UCSD-AML1 (cell line): ENCODE results near the gene TMEM255B.
"Not testable (repeated sequence)": the region's sequence is repeated elsewhere in the genome, so short reads cannot be mapped to it uniquely, and the experiment has no call there.

Source experiments
- DNase-seq: peaks from one replicate; lab custom pipeline; 2025; ENCODE audit not compliant: unreplicated experiment; lab: John Stamatoyannopoulos, UW

The TMEM255B gene

GRCh38 chr13:113748101-113748861 is 10.7 kb upstream of the TMEM255B start:
- no peak for DNase-seq

- DNase-seq = no peak
Observed at GRCh38 chr13:113748862-113749451, 10.1 kb upstream of the TMEM255B start.

GRCh38 chr13:113749507-113749906 is 9.5 kb upstream of the TMEM255B start:
- no peak for DNase-seq

GRCh38 chr13:113749967-113750366 is 9.1 kb upstream of the TMEM255B start:
- no peak for DNase-seq

GRCh38 chr13:113750554-113751399 is 8.2 kb upstream of the TMEM255B start:
- DNase-seq = no peak

GRCh38 chr13:113751491-113751890 is 7.5 kb upstream of the TMEM255B start:
- DNase-seq = no peak

GRCh38 chr13:113752211-113752986 is 6.6 kb upstream of the TMEM255B start:
- DNase-seq = not testable (repeated sequence)

- DNase-seq = no peak
Observed at GRCh38 chr13:113753171-113753570, 5.9 kb upstream of the TMEM255B start.

GRCh38 chr13:113754242-113754641 is 4.8 kb upstream of the TMEM255B start:
- no peak for DNase-seq

GRCh38 chr13:113754691-113755090 is 4.3 kb upstream of the TMEM255B start:
- no peak for DNase-seq

- DNase-seq = no peak
Observed at GRCh38 chr13:113756441-113757097, 2.5 kb upstream of the TMEM255B start.

GRCh38 chr13:113759525-113760137 is 605 bp downstream of the TMEM255B start:
- no peak for DNase-seq

GRCh38 chr13:113761136-113761535 is 2.1 kb downstream of the TMEM255B start:
- DNase-seq = no peak

- no peak for DNase-seq
Observed at GRCh38 chr13:113762075-113762474, 3.0 kb downstream of the TMEM255B start.

GRCh38 chr13:113762538-113762937 is 3.5 kb downstream of the TMEM255B start:
- no peak for DNase-seq

GRCh38 chr13:113763254-113763653 is 4.2 kb downstream of the TMEM255B start:
- DNase-seq = no peak

- no peak for DNase-seq
Observed at GRCh38 chr13:113763961-113764792, 5.2 kb downstream of the TMEM255B start.

GRCh38 chr13:113764793-113765563 is 6.0 kb downstream of the TMEM255B start:
- DNase-seq = no peak

- no peak for DNase-seq
Observed at GRCh38 chr13:113765564-113765910, 6.5 kb downstream of the TMEM255B start.
